ENCODE measurements around the gene NBEAL1. TPM values are rescaled to one million over a fixed set of nuclear protein-coding genes. Genes with fewer than 3 reads are reported as not detected.
A peak's percentile ranks its signal among the peaks of the same experiment; 100 is the strongest.
"Not testable (repeated sequence)": the region's sequence is repeated elsewhere in the genome, so short reads cannot be mapped to it uniquely, and the experiment has no call there.

NBEAL1 gene
- total RNA-seq: 10 to 100 TPM; 33.3 to 51.6 (median 48.4) TPM

DNA sequence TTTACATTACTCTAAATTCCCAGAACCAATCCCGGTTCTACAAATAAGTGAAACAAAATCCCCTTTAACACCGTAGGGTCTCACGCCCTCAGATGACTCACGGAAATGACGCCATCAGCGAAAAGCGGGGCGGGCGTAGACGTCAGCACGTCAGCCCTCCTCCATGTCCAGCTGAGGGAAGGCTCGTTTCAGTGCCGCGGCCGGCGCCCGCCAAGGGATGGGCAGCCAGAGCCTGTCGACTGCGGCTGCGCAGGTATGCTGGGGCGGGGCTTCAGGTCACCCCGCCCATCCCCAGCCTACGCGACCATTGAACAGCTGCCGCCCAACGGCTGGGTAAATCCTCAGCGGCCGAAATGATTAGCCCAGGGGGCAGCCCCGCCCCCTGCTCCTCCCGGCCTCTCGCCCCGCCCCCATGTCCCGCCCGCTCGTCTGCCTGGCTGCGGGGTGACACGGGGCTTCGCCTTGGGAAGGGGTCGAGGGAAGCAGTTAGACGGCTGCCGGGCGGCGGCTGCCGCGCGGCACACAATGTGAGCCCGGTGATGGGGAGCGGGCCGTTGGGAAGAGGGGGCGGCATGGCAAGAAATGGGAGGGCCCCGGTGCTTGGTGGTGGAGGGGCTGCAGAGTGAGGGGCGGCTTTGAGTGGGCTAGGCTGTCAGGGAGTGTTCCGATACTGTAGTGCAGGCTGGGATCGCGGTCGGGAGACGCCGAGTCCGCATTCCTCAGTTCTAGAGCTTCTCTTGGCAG is at the start of gene NBEAL1:
NBEAL1 (plus strand) TSS at position 420 of the 744 bp plus-strand sequence. CDS start 1,510 bp downstream, outside the sequence.
- Histone ChIP-seq H3K36me3 (no peaks in the 10 kb centered on the region), H3K27me3 (no peaks in the 10 kb centered on the region), H3K27ac (peak within 1 kb of the TSS; percentile 93 to 99 (median 98)), H3K4me3 (peak within 1 kb of the TSS; percentile 89 to 98 (median 96)), H3K4me1 (peaks cover 0 to 48% (median 16%) of the 10 kb centered on the region in 4 donors), H3K9me3 (no peaks in the 10 kb centered on the region)
- TF ChIP-seq EP300 (IDR thresholded peaks at IDR 0.05): peak; percentile 94 to 96
- TF ChIP-seq, protein P1, sequence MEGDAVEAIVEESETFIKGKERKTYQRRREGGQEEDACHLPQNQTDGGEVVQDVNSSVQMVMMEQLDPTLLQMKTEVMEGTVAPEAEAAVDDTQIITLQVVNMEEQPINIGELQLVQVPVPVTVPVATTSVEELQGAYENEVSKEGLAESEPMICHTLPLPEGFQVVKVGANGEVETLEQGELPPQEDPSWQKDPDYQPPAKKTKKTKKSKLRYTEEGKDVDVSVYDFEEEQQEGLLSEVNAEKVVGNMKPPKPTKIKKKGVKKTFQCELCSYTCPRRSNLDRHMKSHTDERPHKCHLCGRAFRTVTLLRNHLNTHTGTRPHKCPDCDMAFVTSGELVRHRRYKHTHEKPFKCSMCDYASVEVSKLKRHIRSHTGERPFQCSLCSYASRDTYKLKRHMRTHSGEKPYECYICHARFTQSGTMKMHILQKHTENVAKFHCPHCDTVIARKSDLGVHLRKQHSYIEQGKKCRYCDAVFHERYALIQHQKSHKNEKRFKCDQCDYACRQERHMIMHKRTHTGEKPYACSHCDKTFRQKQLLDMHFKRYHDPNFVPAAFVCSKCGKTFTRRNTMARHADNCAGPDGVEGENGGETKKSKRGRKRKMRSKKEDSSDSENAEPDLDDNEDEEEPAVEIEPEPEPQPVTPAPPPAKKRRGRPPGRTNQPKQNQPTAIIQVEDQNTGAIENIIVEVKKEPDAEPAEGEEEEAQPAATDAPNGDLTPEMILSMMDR (IDR thresholded peaks at IDR 0.05): peak in 1 of 5 experiments; percentile 26
- TF ChIP-seq POLR2A (IDR thresholded peaks at IDR 0.05): peak; percentile 73 to 81
- 0 to 1% methylated on average over 45 to 56 of the region's 59 CpGs for WGBS, 2 donors
- DNase-seq (ENCODE audit: low spot score in 2 of 2): peak; percentile 94 to 96

DNA sequence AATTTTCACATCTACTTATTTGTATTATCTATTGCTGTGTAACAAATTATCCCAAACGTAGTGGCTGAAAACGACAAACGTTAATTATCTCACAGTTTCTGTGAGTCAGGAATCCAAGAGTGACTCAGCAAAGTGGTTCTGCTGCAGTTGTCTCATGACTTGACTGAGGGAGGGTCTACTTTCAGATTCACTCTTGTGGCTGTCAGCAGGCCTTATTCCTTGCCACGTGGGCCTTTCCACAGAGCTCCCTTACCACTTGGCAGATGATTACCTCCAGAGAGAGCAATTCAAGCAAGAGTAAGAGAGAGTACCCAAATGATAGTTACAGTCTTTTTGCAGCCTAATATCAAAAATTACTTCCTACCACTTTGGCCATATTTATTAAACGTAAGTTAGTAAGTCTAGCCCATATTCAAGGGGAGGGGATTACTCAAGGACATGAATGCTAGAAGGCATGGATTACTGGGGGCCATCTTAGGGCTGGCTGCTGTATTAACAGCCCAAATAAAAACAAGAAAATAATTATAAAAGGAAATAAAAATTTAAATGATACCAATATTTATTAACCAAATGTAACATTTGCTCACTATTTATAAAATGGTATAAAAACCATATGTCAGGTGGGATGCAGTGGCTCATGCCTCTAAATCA is 48.7 kb upstream of the NBEAL1 start:
- H3K27me3 ChIP-seq: no peaks in the 10 kb centered on the region
- H3K36me3 ChIP-seq: peaks cover 0 to 40% (median 0%) of the 10 kb centered on the region in 3 donors
- no peaks in the 10 kb centered on the region for H3K9me3 ChIP-seq
- H3K4me1 ChIP-seq: no peaks in the 10 kb centered on the region
- H3K27ac ChIP-seq: no peak overlapping the region
- no peak overlapping the region for H3K4me3 ChIP-seq
- TF ChIP-seq POLR2A (IDR thresholded peaks at IDR 0.05): no peak
- TF ChIP-seq, protein P1 (IDR thresholded peaks at IDR 0.05): no peak
- TF ChIP-seq EP300 (IDR thresholded peaks at IDR 0.05): no peak
- DNase-seq (ENCODE audit: low spot score in 2 of 2): no peak
- WGBS, 2 donors: 63 to 64% methylated on average over 5 of the region's 5 CpGs

DNA sequence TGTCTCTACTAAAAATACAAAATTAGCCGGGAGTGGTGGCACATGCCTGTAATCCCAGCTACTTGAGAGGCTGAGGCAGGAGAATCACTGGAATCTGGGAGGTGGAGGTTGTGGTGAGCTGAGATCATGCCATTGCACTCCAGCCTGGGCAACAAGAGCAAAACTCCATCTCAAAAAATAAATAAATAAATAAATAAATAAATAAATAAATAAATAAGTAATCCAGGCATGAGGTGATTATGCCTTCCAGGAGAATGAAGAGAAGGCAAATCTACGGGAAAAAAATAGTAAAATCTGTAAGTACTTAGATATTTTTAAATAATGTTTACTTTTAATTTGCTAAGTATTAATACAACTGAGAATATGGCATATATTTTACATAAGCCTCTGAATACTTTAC is 45.3 kb upstream of the NBEAL1 start:
- H3K27me3 ChIP-seq; DNase-seq (ENCODE audit: low spot score in 2 of 2); H3K4me3 ChIP-seq; H3K4me1 ChIP-seq; H3K9me3 ChIP-seq; H3K27ac ChIP-seq: not testable (repeated sequence)
- WGBS, 2 donors: 45 to 50% methylated on average over 2 of the region's 2 CpGs
- H3K36me3 ChIP-seq: peaks cover 0 to 65% (median 0%) of the 10 kb centered on the region in 3 donors

DNA sequence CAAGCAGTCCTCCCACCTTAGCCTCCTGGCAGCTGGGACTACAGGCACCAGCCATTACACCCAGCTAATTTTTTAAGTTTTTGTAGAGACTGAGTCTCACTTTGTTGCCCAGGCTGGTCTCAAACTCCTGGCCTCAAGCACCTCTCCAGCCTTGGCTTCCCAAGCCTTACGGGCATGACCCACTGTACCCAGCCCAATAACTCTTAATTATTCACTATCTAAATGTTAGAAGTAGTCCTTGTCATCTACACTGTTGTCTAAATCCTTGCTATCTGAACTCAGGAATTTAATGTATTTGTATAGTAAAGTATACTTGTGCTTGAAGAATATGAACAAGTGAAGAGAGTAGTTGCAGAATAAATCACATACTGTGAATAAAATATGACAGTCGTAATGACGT is 37.9 kb upstream of the NBEAL1 start:
- Histone ChIP-seq H3K27ac (no peak overlapping the region), H3K4me1 (no peaks in the 10 kb centered on the region), H3K27me3 (no peaks in the 10 kb centered on the region), H3K9me3 (no peaks in the 10 kb centered on the region), H3K4me3 (no peak overlapping the region), H3K36me3 (peaks cover 0 to 85% (median 2%) of the 10 kb centered on the region in 3 donors)
- no peak for TF ChIP-seq EP300 (IDR thresholded peaks at IDR 0.05)
- TF ChIP-seq POLR2A (IDR thresholded peaks at IDR 0.05): no peak
- TF ChIP-seq, protein P1 (IDR thresholded peaks at IDR 0.05): no peak
- 95% methylated on average over 3 of the region's 3 CpGs for WGBS, 2 donors
- no peak for DNase-seq (ENCODE audit: low spot score in 2 of 2)

DNA sequence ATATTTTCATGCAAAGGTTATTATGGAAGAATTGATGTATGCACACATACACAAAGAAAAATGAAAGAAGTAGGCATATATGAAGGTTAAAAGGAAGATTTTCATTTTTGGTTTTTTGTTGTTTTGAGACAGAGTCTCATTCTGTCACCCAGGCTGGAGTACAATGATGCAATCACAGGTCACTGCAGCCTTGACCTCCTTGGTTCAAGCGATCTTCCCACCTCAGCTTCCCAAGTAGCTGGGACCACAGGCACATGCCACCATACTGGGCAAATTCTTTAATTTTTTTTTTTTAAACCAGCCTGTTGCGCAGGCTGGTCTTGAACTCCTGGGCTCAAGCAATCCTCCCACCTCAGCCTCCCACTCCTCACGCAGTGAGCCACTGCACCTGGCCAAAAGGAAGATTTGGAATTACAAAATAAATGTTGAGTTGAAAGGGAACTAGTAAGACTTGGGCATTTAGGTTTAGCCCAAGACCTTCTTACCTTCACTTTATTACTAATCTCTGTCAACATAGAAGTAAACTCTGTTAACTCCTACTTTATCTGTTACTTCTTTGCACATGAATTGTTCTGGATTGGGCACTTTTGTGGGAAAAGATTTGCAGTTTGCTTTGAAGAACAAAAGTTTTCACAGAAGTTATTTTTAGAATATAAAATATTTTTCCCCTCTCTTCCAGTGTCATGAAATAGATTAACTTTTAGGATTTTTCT is 31.7 kb upstream of the NBEAL1 start:
- no peaks in the 10 kb centered on the region for H3K9me3 ChIP-seq
- peak overlapping the region in 1 of 4 donors; percentile 1 for H3K27ac ChIP-seq
- no peaks in the 10 kb centered on the region for H3K27me3 ChIP-seq
- peaks cover 0 to 44% (median 2%) of the 10 kb centered on the region in 3 donors for H3K36me3 ChIP-seq
- no peak for DNase-seq (ENCODE audit: low spot score in 2 of 2)
- peaks cover 0 to 6% (median 0%) of the 10 kb centered on the region in 4 donors for H3K4me1 ChIP-seq
- TF ChIP-seq EP300 (IDR thresholded peaks at IDR 0.05) (no peak), POLR2A (IDR thresholded peaks at IDR 0.05) (no peak)
- TF ChIP-seq, protein P1 (IDR thresholded peaks at IDR 0.05): no peak
- 93% methylated on average over 3 of the region's 3 CpGs for WGBS, 2 donors
- H3K4me3 ChIP-seq: no peak overlapping the region

Data from tibial nerve (tissue), 4 donors.